Testis (tissue), 2 donors: ENCODE measurements around the gene DNM3.

Experiments
- POLR2A ChIP-seq: fragments of 450-650 bp; IDR thresholded peaks from one replicate; pipeline ENCODE4 v1.6.1; 2017; ENCODE audit warnings: antibody characterized with exemption, mild to moderate bottlenecking, moderate library complexity
- TF ChIP-seq, protein P1 (sequence below), 3 experiments: fragments of 450-650 bp in 2 of 3; fragments of 200-600 bp in 1 of 3; sonication (generic) in 1 of 3; IDR thresholded peaks; one replicate each; pipeline ENCODE4 v1.5.1; 2016 to 2019; ENCODE audit warnings: antibody characterized with exemption in 3 of 3, mild to moderate bottlenecking in 2 of 3, moderate library complexity in 1 of 3

DNA sequence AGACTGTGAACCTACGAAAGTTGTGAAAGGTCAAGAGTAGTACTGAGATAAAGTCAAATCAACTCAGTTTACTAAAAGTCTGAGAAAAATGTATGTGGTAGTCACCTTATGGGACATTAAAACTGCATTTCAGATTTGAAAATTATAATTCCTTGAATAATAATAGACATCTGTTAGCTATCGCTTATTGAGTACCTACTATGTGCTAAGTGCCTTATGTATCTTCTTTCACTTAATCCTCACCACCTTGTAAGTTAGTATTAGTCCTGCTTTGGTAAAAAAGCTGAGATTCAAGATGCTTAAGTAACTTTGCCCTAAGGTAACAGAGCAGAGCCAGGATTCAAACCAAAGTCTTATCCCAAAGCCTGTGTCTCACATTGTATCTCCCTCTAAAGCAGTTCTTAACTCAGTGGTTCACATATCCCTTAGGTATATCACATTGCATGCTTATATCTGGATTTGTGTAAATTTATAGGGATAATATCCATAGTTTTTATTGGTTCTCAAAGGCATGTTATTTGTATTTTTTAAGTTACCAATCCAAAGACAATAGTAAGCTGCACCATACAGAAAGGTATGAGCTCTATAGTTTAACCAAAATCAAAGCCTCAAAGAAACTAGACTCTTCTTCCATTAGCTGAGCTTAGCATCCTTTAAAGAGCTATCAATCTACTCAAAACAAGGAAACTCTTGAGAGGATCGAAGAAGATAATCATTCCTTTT lies 601.7 kb downstream of the DNM3 start:
- TF ChIP-seq, protein P1, sequence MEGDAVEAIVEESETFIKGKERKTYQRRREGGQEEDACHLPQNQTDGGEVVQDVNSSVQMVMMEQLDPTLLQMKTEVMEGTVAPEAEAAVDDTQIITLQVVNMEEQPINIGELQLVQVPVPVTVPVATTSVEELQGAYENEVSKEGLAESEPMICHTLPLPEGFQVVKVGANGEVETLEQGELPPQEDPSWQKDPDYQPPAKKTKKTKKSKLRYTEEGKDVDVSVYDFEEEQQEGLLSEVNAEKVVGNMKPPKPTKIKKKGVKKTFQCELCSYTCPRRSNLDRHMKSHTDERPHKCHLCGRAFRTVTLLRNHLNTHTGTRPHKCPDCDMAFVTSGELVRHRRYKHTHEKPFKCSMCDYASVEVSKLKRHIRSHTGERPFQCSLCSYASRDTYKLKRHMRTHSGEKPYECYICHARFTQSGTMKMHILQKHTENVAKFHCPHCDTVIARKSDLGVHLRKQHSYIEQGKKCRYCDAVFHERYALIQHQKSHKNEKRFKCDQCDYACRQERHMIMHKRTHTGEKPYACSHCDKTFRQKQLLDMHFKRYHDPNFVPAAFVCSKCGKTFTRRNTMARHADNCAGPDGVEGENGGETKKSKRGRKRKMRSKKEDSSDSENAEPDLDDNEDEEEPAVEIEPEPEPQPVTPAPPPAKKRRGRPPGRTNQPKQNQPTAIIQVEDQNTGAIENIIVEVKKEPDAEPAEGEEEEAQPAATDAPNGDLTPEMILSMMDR (IDR thresholded peaks at IDR 0.05), result no peak
- no peak for TF ChIP-seq POLR2A
